GM21737 (cell line): ENCODE data around the gene TMTC1.

Experiments
- ATAC-seq: cut with Tn5 transposase; IDR thresholded peaks from one replicate; pipeline ENCODE4 v1.9.1; 2021; ENCODE audit warnings: mild to moderate bottlenecking, moderate library complexity; ENCODE audit not compliant: unreplicated experiment

The TMTC1 gene

DNA sequence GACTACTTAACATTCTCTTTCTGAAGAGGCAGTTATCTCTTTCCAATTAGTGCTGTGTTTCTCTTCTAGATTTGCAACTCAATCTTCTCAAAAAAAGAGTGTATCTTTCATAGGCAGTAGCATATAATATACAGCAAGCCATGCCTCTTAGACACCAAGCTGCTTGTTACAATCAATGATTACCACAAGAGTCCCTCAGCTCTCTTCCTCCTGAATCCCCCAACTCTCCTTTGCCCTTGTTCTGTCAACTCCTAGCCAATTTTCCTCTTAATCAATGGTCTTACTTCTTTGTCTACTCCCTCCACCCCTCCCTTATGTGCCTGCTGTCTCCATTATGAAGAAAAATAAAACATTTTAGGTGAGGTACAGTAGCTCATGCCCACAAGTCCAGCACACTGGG lies 2.6 kb downstream of the TMTC1 start:
- ATAC-seq, result no peak

DNA sequence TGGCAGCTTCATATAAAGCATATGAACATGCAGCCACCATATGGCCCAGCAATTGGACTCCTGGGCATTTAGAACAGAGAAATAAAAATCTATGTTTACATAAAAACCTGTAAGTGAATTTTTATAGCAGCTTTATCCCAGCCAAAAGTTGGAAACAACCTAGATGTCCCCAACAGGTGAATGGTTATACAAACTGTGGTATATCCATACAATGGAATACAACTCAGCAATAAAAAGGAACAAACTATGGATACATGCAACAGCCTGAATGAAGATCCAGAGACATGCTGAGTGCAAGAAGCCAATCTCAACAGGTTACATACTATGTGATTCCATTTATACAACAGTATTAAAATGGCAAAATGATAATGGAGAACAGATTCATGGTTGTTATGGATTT lies 3.7 kb downstream of the TMTC1 start:
- no peak for ATAC-seq

DNA sequence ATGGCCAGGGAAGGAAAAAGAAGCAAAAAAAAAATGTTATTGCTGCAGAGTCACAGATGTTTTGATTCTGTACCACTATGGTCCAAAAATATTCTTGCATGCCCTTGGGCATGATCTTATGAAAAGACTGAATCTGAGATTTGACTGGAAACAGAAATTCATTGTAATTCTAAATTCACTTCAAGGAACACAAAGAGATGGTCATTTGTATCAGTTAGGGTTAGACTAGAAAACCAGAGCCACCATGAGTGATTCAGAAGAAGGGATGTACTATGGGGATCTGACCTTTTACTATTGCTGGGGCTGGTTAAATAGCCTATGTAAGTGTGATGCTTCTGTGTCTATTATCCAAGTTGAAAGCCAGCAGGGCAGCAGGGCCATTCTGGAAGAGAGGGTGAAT lies 5.2 kb downstream of the TMTC1 start:
- no peak for ATAC-seq

DNA sequence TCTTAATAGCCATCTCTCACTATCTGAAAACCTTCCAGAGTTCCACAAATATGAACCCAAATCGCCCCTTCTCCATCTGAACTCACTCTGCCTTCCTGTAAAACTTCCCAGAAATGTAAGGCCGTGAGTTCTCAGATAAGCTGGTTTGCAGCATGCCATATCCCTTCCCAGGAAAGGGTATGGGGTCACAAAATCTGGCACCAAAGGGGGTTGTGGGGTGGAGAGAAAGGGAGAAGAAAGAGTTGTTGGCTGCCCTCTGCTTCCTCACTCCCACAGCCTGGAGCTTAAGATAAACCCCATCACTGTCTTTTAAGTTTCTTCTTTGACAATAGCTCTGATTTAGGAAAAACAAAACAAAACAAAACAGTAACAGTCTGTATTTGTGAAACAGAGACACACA lies 10.7 kb downstream of the TMTC1 start:
- no peak for ATAC-seq

DNA sequence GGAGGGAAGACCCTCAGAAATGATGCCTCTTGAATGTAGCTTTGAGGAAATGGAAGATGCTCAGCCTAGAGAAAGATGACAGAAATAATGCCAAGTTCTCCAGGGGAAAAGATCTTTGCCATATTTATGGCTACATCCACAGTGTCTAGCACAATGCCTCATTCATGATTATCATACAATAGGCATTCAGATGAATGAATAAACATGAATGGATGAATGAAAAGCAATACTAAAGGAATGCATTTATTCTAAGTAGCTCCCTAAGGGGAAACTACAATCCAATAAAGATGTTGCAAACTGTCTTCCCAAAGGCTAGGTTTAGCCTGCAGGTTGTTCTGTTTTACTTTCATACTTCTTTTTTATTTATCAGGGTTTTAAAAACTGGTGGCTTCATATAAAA lies 12.0 kb downstream of the TMTC1 start:
- no peak for ATAC-seq

DNA sequence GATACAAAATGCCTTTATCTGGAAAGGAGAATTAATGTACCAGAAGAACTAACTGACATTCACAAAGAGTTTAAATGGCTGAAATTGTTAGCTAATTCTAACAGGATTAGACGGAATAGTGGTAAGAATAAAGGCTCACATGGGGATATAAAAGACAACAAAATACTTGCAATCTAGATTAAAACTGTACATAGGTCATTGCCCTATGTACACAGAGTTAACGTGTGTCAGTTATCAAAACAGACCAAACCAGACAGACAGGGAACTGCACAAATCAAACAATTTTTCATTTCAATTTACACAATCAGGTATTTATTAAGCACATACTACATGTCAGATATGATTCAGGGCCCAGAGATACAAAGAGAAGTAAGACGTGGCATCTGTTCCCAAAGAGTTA lies 12.6 kb downstream of the TMTC1 start:
- ATAC-seq, result no peak

DNA sequence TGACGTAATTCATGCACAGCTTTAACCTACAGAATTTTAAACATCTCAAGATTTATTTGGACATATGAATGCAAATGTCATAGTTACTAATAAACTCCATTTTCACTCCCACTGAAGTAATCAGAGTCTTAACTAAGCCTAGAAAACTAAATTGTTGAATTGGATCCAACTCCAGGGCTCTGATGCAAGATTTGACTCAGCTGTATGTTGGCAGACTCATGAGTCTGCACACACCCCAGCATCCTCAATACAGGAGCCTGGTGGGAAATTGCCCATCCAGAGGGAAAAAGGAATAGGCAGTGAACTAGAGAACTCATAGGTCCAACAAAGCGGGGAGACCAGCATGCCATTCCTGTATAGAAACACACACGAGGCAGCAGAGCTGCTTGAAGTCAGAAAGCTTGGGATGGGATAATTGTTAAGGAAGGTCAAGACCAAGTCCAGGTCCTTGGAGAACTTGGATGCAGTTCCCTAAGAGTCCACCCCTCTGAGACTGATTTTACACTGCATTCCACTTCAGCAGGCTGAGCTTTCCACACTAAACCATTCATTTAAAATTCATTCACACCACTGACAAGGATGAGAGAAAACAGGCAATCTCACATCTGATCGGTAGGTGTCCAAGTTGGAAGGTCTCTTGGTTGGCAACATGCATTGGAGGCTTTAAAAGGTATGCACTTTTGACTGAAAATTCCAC lies 14.4 kb downstream of the TMTC1 start:
- no peak for ATAC-seq

DNA sequence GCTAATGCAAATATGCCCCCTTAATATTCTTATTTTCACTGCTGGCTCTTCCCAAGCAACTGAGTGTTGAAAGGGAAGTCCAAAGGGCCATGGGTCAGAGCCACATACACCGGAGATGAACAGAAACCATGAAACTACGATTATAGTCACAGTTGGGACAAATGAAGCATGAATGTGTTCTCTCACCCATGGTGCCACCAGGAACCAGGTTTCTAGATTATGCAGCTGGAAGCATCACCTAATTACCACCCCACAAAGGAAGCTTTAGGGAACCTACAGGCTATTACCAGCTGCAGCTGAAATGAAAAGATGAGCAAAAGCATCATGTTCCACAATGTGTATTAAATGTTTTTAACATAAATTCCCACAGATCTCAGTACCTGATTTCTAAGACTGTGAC lies 15.4 kb downstream of the TMTC1 start:
- ATAC-seq, result no peak

DNA sequence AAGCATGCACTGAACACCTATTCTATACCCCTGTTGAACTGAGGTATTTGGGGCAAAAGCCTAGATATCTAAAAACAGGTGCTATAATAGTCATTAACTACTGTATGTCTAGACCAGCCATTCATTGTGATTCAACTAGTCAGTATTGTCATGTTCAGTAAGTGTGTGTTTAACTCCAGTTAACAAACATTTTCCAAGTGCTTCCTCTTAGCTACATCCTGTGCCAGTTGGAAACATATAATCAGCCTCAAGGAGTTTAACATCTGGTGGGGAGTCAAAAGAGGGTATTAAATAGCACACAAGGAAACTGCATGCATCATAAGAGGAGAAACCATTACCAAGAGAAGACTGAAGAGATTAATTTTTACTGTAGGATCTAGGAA lies 20.4 kb downstream of the TMTC1 start:
- ATAC-seq, result no peak

DNA sequence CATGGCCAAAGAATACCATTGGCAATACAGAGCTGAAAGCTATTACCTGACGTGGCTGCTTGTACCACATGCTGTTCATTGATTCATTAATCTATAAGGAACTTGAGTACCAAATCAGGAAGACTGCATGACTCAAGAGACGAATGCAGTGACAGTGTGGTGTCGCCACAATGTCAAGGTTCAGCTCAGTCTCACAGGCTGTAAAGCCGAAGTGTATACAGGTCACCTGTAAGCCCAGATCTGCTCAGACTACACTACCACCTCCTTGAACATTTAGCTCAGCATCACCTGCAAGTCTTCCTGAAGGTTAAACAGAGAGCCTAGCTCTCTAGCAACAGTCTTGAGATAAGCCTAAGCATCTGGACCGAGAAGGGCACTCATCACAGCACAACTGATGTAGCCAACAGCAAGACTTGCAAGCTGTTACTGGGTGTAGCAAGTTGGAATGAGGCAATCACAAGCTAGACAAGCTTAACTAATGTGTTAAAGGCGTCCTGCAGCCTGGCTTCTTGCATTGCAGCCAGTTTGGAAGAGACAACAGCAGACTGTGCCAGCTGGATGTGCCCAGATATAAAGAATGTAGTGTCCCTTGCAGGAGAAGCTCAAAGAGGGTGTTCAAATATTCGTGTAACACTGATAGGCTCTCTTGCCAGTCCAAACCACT lies 21.0 kb downstream of the TMTC1 start:
- no peak for ATAC-seq

DNA sequence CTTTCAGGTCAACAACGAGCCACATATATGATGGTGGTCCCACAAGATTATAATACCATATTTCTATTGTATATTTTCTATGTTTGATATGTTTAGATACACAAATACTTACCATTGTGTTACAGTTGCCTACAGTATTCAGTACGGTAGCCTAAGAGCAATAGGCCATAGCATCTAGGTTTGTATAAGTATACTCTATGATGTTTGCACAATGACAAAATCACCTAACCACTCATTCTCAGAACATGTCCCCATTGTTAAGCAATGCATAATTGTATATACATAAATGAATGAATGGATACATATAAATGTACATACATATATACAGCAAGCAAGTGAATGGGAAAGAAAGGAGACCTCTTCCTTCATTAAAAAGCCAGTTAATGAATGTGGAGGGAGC lies 23.8 kb downstream of the TMTC1 start:
- no peak for ATAC-seq

DNA sequence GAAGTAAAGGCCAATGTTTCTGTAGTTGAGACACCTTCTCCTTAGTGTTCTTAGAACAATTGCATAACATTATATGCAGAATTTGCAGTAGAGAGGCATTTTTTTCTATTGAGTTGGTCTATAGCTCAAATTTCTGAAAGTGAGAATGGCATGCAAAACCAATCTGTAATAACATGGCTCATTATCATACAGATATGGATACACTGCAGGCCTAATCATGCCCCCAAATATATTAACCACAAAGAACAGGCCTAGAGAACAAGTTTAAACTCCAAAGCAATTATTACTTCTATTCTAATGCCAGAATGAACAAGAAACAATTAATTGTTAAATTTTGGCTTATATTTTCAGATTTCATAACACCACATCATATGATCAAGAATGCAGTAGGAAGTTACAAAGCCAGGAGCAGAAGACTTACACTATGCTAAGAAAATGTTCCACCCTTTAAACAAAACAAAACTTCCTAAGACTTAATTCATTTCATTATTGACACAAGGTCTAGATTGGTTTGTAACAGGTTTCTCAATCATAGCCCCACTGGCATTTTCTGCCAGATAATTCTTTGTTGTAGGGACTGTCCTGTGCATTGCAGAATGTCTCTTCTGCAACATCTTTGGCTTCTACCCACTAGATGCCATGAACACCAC lies 26.9 kb downstream of the TMTC1 start:
- ATAC-seq, result no peak

DNA sequence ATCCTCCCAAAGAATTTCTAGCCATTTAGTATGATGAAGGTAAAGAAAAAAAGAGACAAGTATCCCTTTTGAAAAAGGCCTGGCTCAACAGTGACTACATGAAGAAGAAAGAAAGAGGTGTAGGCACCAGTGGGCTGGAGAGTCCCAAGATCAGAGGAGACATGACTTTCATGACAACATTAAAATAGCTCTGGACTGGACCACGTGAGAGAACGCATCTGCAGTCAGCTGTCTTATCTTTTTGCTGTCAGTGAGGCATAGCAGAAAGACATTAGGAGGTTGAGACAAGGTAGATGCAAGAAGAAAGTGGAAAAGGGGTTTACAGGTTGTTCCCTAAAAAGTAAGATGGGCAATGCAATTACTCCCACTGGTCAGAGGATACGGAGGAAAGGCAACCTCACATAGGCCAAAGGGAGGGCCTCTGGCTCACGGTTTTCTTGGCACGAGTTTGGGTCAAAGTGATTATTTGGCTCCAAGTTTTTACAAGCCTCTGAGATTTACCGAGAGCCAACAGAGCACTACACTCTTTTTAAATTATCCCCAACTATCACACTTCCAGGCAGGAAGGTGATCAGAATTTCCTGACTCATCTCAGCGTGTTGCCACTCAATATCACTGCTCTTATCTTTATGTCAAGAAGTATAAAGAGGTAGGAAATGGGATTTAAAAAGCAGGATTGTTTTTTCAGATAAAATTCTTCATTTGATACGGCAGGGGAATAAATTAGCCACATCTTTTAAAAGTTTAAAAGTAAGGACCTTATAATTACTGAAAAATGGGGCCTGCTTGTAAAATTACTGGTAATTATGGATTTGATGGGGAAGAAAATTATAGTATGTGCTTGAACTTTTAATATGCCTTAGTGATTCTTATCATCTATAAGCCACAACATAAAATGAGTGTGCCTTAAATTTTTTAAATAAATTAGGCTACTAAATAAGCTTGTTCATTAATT lies 29.2 kb downstream of the TMTC1 start:
- ATAC-seq, result no peak

DNA sequence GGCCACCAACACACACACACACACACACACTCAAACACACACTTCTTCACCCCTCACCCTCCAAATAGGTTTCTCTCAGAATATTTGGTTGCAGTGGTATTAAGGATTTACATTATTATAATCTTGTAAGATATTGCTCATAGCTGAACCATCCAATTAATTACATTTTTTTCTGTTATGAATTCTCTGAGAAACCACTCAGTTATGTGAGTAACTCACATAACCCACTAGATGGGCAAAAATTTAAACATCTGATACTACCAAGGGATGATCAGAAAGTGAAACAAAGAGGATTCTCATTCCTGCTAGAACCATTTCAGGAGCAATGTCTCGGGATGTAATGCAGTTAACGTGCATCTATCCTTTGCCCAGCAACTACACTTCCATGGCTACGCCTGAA lies 31.6 kb downstream of the TMTC1 start:
- no peak for ATAC-seq

DNA sequence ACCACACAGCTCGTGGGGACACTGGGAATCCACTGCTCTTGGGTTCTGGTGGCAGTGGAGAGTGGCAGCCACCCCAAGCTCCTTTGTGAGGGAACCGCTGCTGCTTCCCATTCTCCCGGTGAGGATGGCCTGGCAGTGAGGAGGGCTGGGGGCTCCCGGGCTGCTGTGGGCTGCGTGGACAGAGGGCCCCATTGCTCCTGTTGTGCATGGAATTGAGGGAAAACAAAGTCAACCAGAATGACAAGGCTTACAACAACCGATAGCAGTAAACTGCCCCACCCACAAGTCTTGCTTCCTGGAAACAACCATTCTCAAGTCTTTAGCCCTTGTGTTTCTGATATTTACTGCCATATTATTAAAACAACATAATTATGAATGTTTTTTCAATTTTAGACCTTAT lies 32.1 kb downstream of the TMTC1 start:
- ATAC-seq, result no peak

DNA sequence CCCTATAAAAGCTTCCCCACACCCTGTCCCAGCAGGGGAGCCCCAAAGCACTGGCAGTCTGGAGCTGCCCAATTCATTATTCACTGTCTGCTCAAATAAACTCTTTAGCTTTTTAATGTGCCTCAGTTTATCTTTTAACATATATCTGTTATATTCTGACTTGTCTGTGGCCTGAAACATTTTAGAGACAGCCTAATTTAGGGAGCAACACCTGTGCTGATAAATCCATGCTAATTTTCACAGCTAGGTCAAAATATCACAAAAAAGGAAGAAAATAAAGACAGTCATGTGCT lies 32.9 kb downstream of the TMTC1 start:
- ATAC-seq, result no peak

DNA sequence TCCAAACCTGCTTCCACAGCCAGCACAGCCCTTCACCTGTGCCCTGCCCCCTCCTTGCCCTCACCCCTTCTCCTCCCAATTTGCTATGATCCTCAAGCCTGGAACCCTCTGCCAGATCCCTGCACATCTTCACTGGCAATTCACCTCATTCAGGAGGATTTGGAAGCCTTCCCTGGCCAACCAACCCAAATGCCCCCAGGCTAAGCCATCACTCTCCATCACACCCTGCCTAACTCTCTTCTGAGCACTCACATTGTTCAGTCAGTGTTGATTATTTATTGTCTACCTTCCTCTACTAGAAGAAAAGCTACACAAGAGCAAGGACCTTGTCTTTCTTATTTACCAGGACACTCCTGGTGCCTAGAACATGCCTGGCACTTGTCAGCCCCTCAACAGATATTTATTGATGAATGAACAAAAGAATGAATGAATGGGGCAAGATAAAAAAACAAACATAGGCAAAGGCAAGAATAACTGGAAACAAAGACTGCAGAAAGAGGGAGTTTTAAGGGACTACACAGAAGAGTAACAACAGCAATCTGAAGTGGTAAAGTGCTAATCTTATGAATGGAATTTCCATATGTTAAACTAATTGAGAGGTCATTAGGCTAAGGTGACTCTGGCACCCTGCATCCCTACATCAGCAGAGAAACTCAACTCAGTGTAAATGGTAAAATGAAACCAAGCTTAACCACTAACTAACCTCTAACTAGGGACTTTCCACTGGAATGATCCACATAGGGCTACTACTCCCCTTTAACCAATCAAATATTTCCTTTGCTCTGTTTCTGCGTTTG lies 33.4 kb downstream of the TMTC1 start:
- ATAC-seq, result peak; percentile 74

DNA sequence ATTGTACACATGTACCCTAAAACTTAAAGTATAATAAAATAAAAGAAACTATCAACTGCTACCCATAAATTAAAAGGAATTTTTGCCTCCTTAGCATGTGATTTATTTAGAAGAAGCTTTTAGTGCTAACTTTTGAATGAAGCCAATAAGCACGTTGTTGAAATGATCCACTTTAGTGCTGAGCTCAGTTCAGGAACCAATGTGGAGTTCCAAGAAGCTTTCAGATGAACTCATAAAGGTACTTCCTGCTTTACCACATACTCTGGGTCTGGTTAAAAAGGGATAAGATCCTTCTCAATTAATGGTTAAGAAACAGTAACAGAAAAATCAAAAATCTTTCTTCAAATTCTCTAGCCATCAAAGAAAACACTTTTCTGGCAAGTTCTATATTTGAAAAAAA lies 39.4 kb downstream of the TMTC1 start:
- no peak for ATAC-seq

DNA sequence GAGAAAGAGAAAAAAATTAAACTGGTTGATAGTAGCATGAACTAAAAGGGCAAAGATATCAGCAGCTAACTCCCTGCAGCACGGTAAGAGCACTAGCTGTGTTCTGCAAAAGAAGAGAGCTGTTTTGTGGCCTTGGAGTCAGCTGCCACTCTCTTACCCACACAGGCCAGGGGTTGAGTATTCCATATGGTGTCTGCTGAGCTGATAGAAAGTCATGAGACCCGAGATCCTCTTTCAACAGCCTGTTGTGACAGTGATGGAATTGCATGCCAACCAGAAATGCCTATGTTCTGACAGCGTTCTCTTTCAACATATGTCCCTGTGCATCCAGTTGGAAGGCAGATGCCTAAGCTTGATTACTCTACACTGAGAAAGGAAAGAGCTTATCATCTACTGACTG lies 39.9 kb downstream of the TMTC1 start:
- ATAC-seq, result no peak

DNA sequence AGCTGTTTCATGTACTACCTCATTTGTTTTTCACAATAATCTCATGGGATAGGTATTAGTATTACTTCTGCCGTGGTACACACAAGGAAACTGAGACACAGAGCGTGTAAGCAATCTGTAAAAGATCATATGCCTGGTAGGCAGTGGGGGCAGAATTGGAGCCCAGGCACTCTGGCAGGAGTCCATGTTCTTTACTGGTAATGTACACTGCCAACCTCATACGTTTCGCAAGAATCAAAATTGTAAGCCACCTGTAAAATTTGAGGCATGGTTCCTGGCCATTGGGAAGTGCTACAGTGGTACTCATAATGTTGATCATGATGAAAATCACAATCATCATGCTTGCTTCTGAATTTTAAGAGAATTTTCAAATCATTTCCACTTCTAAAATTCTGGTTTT lies 40.7 kb downstream of the TMTC1 start:
- ATAC-seq, result no peak

DNA sequence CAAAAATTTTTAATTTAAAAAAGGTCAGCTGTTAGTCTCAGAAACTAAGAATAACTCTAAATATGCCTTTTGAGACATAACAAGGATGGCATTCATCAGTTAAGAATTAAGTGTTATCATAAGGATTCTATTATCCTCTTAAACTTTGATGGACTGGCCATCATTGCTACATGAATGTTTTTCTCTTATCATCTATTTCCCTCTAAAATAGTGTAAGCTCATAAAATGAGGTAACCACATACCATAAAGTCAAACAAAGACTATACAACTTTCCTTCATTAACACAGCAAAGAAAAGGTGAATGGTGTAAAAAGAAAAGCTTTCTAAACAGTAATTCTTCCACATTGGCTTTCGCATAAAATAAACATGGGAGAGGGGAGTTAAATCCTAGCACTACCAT lies 41.1 kb downstream of the TMTC1 start:
- ATAC-seq, result no peak
